22Rv1 (cell line): ENCODE data around the gene CDK14.
A peak's percentile ranks its signal among the peaks of the same experiment; 100 is the strongest.

ENCODE experiments used
- H3K27ac ChIP-seq: fragments of 450-650 bp; 2 replicates; pipeline ENCODE4 v1.5.1; 2017
- ZFX ChIP-seq: fragments of 450-650 bp; IDR thresholded peaks from 2 replicates; pipeline ENCODE4 v1.6.1; 2017; ENCODE audit warnings: antibody characterized with exemption, borderline replicate concordance
- TF ChIP-seq, protein P1 (sequence below): fragments of 450-650 bp; IDR thresholded peaks from 2 replicates; pipeline ENCODE4 v1.5.1; 2017; ENCODE audit warnings: mild to moderate bottlenecking

Gene CDK14

DNA sequence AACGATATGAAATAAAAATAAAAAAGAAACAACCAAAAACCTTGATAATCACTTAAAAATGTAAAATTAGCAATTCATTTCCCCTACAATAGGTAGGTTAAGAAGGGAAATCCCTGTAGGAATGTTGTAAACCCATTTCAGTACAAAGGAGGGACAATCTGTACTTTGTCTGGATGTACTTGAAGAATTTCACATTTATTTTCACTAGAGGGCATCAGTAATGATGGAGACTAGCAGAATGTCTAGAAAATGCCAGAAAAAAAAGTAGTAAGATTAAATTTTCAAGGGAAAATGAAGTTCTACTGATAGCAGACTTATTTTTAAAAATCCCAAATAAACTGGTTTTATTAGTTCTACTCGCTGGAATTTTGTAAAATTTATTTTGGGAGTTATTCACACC, 459.1 kb downstream of the CDK14 start:
- H3K27ac ChIP-seq = no peak overlapping the region
- no peak for TF ChIP-seq ZFX
- TF ChIP-seq, protein P1, sequence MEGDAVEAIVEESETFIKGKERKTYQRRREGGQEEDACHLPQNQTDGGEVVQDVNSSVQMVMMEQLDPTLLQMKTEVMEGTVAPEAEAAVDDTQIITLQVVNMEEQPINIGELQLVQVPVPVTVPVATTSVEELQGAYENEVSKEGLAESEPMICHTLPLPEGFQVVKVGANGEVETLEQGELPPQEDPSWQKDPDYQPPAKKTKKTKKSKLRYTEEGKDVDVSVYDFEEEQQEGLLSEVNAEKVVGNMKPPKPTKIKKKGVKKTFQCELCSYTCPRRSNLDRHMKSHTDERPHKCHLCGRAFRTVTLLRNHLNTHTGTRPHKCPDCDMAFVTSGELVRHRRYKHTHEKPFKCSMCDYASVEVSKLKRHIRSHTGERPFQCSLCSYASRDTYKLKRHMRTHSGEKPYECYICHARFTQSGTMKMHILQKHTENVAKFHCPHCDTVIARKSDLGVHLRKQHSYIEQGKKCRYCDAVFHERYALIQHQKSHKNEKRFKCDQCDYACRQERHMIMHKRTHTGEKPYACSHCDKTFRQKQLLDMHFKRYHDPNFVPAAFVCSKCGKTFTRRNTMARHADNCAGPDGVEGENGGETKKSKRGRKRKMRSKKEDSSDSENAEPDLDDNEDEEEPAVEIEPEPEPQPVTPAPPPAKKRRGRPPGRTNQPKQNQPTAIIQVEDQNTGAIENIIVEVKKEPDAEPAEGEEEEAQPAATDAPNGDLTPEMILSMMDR = peak; percentile 22; the same call in 1 of the 2 replicates

DNA sequence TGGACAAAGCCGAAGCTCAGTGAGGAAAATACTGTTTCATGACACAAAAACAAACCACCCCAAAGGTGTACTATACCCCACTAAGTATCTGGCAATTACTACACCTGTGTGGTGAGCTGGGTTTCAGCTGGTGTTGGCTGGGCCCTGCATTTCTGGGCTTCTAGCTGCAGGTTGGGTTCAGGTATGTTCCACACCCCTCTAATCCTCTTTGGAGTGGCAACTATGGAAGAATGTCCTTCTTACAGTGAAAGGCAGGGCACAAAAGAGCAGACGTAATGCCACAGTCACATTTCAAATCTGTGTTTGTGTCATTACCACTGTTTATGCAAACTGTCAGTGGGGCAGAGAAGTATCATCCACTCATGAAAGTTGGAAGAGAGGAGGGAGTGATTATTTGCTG, 466.6 kb downstream of the CDK14 start:
- TF ChIP-seq, protein P1 = no peak
- TF ChIP-seq ZFX = no peak

DNA sequence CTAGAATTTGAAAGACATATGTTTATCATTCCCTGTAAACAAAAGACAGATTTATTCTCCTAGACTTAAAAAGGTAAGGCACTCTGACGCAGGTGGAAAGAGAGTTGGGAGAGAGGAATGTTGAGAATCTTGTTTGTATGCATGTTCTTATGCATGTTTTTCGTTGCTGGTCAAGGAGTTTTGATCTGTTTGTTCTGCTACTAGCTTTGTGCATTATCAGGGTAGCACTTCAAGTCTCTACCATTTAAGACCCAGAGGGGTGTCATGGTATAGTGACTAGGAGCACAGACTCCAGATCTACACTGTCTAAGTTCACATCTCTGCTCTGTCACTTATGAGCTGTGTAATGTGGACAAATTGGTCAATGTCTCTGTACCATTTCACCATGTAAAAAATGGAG, 467.9 kb downstream of the CDK14 start:
- TF ChIP-seq ZFX = no peak
- TF ChIP-seq, protein P1 = no peak
- no peak overlapping the region for H3K27ac ChIP-seq

More for the DNA sequence above, 466.6 kb downstream of the CDK14 start:
- H3K27ac ChIP-seq = no peak overlapping the region

DNA sequence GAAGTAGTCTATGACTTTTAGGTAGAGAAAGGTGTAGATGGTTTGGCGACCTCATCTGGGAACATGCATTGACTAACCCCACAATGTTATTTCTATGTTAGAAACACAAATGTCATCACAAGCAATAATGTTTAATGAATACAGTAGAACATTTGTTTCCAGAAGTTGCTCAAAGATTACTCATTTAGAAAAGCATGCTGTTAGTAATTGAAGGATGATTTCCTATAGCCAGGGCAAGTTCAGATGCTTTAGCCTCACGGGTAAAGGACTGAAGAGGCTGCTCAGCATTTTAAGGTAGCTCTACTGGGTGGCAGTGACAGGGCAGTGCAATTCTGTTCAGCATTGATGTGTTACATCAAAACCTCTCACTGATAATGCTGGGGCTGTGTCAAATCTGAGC, 468.8 kb downstream of the CDK14 start:
- TF ChIP-seq, protein P1 = no peak
- no peak for TF ChIP-seq ZFX
- no peak overlapping the region for H3K27ac ChIP-seq

DNA sequence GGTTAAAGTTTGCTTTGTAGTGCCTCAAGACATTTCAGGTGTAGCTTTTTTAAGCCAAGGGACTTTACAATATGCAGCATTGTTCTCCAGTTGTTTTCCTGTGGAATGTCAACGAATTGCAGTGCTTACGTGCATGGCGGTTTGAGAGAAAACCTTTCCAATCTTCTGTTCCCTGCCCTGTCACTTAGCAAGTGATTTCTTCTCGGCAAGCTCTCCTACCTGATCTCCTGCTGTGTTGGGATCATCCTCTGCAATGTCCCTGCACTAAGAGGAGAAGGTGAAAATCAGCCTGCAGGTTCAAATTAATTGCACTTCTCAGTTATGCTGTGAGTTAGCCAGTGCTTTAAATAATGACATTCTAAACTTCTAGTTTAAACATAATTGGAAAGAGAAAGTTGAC, 470.5 kb downstream of the CDK14 start:
- no peak overlapping the region for H3K27ac ChIP-seq
- TF ChIP-seq, protein P1 = no peak
- TF ChIP-seq ZFX = no peak

DNA sequence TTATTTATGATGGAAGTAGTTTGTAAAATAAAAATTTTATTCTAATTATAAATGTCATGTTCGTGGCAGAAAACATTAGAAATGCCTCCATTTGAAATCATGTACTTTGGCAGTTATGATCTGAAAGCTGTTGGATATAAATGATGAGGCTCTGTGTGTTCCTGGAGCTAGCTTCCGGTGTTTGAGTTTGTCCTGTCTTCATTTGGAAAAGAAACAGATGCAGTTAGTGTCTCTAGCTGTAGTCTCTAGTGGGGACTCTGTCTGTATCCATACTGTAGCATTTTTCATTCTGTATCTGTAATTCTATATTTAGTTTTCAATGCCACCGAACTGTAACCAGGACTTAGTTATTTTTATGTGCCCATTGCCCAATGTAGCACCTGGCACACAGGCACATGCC, 471.1 kb downstream of the CDK14 start:
- H3K27ac ChIP-seq = no peak overlapping the region
- no peak for TF ChIP-seq ZFX
- TF ChIP-seq, protein P1 = no peak

DNA sequence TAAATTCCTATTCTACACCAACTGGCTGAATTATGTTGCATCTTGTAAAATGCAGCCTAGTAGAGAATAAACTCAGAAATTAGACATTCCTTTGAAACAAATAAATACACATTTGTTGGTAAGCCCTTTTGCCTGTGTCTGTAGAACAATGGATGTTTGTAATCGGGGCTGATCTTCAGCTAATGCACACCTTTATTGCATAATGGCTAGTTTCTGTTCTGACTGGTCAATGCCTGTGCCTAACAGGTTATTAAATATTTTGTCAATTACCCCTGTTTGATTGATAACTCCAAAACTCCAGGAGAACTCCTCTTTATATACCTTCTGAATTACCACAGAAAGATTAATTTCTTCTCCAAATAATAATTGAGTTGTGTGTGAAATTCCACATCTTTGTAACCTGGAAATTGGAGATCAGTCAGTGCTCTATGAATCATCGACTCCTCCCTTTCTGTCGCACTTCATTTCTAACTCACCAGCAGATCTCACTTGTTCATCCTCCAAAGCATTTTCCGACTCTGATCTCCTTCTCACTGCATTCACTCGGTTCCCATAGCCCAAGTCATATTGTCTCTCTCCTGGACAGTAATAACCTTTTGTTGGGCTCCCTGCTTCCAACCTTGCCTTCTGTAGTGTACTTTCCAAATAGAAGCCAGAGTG, 472.1 kb downstream of the CDK14 start:
- TF ChIP-seq ZFX = no peak
- TF ChIP-seq, protein P1 = no peak
- no peak overlapping the region for H3K27ac ChIP-seq
